HG03097 (cell line): ENCODE data around the gene LCNL1.
"Not testable (repeated sequence)": the region's sequence is repeated elsewhere in the genome, so short reads cannot be mapped to it uniquely, and the experiment has no call there.

Experiments
- ATAC-seq: cut with Tn5 transposase; IDR thresholded peaks from one replicate; pipeline ENCODE4 v1.9.1; 2021; ENCODE audit not compliant: unreplicated experiment, low FRiP score

The LCNL1 gene

GRCh38 chr9:137021568-137021978 is 38.8 kb downstream of the LCNL1 start:
- no peak for ATAC-seq

- ATAC-seq = no peak
Observed at GRCh38 chr9:137021979-137022661, 39.3 kb downstream of the LCNL1 start.

DNA sequence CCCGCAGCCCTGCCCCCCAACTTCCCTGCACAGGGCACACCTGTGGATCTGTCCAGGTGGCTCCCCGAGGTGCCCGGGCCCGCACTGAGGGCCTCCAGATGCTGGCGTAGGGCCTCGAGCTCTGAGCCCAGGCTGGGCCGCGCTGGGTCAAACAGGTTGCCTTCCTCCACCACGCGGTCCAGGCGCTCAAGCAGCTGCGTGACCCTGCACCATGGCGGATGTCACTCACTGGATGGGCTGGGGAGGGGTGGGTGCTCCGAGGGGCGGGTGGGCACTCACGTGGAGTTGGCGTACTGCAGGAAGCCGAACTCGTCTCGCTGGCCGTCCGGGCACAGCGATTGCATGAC is 39.8 kb downstream of the LCNL1 start:
- ATAC-seq = no peak

GRCh38 chr9:137023157-137023556 is 40.4 kb downstream of the LCNL1 start:
- ATAC-seq = no peak

- ATAC-seq = no peak
Observed at GRCh38 chr9:137023583-137023991, 40.8 kb downstream of the LCNL1 start.

DNA sequence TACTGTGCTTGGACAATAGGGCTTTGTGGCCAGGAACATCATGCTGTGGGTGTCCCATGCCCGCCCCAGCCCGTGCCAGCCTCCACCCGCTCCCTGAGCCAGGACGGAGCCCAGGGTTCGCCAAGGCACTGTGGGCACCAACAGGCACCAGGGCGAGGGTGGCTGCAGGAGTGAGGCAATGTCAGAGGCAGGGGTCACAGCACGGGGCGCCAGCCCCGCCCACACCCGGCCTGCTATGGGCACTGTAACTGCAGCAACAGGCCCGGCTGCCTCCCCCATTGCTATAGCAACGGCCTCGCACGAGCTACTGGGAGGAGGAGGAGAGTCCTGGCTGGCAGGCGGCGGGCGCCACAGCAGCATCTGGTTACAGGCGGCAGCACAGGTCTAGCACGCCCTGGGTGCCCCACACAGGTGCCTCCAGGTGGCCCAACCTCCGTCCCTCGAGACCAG is 42.7 kb downstream of the LCNL1 start:
- no peak for ATAC-seq

DNA sequence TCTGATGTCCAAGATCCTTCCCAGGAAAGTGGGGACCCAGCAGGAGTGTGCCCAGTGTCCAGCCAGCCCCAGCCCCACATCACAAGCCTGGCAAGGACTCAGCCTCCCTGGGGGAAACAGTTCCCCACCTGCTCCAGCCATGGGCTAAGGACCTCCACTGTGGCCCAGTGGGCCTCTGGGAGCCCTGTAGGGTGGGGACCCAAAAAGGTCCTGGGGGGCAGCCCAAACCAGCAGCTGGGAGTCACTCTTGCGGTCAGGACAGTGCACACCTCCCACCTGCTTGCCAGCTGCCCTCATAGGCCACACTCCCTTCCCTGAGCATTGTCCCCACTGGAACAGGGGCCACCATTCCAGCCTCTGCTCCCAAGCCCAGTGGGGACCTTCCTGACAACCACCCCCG is 43.6 kb downstream of the LCNL1 start:
- no peak for ATAC-seq

DNA sequence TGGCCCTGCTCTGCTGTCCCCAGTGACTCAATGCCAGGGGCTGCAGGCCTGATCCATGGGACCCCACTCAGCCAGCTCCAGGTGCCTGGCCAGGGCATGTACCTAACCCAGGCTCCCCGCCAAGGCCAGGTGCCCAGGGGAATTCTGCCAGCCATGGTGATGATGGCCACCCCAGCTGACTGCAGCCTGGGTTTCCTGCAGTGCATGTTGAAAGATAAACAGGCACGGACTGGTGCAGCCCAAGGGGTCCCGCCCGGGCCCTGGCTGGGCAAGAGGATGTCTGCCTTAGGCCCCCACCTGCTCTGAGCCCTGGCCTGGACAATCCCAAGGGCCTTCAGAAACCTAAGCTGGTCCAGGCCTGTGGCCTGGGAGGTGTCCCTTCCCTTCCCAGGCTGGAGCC is 44.0 kb downstream of the LCNL1 start:
- no peak for ATAC-seq

DNA sequence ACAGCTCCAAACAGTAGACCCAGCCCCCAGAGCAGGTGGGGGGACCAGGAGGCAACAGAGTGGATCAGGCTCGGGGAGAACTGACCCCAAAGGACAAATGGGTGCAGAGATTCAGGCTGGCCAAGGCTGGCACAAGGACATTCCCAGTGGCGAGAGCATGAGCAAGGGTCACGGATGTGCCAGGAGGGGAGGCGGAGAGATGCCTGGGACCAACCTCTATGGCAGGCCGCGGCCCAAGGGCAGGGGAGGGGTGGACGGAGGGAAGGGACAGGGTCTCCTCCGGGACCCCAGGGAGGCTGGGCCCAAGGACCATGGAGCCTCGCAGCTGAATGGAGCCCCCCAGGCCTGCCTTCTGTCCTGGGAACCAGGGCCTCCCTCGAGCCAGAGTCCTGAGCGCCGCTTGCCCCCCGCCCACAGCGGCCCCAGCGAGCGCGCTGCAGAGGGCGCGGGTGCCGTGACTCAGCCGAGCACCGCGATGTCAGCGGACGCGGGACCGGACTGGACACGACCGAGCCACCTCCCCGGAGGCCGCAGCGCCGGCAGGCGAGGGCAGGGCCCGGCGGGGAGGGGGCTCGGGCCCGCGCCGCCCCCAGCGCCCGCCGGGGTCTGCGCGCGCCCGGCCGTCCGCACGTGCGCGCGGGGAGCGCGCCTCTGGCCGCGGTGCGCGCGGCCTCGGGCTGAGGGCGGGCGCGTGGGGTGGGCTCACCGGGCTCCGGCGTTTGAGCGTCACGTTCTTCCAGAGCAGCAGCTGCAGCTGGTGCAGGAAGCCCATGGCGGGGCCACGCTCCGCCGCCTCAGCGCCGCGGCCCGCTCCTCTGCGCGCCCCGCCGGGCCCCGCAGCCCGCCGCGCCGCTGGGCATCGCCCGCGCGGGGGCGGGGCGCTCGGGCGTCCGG is 44.8 kb downstream of the LCNL1 start, which contains the start of gene ABCA2:
ABCA2 (minus strand) TSS at position 869 of the 894 bp plus-strand sequence; CDS start at position 772, 97 bp downstream.
- no peak for ATAC-seq

- ATAC-seq = no peak
Observed at GRCh38 chr9:137028263-137029057, 45.7 kb downstream of the LCNL1 start.

GRCh38 chr9:137029058-137029936 is 46.5 kb downstream of the LCNL1 start:
- ATAC-seq = no peak

DNA sequence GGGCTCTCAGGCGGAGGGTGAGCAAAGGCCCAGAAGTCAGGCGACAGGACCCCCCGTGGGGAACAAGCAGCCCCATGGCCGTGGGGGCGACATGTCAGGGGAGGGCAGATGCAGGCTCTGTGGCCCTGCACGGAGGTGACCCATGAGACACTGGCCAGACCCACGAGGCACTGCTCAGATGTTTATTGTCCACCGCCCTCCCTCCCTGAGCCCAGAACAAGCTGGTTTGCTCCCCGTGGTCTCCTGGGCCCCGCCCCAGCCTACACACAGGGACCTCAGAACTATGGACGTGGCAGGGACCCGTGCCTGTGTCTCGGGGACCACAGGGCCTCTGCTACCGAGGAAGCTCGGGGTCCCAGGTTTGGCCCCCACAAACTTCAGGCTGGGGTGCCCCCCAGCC is 47.2 kb downstream of the LCNL1 start:
- ATAC-seq = no peak

DNA sequence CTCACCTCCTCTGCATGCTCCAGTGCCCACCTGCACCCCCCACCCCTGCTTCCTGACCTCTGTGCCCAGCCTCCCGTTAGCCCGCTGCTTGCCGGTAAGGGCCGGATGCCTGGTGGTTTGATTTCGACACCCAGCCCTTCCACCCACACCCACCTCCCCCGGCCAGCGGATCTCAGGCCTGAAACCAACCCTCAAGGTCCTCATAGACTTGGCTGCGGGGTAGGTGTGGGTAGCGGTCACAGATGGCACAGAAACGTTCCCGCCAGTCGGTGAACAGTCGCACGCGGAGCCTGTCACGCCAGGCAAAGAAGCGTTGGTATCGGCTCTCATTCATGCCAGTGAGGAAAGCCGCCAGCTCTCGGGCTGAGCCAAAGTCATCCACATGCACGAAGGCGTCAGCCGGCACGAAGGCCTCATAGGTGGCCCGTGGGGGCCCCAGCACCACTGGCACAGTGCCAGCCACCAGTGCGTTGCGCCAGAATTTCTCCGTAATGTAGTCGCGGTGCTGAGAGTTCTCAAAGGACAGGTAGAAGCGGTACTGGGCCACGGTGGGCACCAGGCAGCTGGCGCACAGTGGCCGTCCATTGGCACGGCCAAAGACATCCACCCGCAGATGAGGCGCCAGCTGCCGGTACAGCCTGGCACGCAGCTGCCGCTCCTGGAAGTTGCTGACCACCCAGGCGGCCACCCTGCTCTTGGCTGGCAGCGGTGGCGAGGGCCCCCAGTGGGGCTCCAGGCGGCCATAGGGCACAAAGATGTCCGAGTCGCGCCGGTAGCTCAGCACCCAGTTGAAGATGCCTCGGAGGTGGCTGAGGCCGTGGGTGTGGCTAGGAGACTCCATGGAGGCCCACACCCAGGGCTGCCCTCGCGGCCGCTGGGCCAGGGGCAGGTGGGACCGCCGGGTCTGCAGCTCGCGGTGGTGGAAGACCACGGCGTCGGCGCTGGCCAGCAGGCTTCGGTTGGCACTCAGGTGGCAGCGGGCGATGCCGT is 48.0 kb downstream of the LCNL1 start:
- no peak for ATAC-seq

- no peak for ATAC-seq
Observed at GRCh38 chr9:137031904-137032640, 49.3 kb downstream of the LCNL1 start, which contains the start of gene FUT7. FUT7 (minus strand) TSS chr9:137032088; CDS start chr9:137031991, 97 bp downstream.

GRCh38 chr9:137032858-137033257 is 50.1 kb downstream of the LCNL1 start:
- no peak for ATAC-seq

GRCh38 chr9:137033481-137033880 is 50.7 kb downstream of the LCNL1 start:
- not testable (repeated sequence) for ATAC-seq

- no peak for ATAC-seq
Observed at GRCh38 chr9:137034039-137034708, 51.4 kb downstream of the LCNL1 start.
